CD14-positive monocyte (primary cell): ENCODE data around the gene EML2. TPM values are rescaled to one million over a fixed set of nuclear protein-coding genes. Genes with fewer than 3 reads are reported as not detected.

Experiments used
- DNase-seq, 3 donors: peaks; one replicate each; pipeline ENCODE4 v3.0.0-alpha.2; 2011 to 2022
- H2AFZ ChIP-seq: 2 replicates; pipeline ENCODE4 v1.6.0; 2012; ENCODE audit warnings: mild to moderate bottlenecking, low read depth, low read length, inconsistent platforms; ENCODE audit not compliant: insufficient read depth, poor library complexity, severe bottlenecking
- H3K27ac ChIP-seq, 2 donors: 1 replicate in 1 of 2; 2 replicates in 1 of 2; pipeline ENCODE4 v1.5.1; 2012 to 2013; ENCODE audit warnings: low read length in 2 of 2, control low read depth in 1 of 2, inconsistent platforms in 1 of 2, low read depth in 1 of 2, mild to moderate bottlenecking in 1 of 2
- H3K27me3 ChIP-seq, 2 donors: one replicate each; pipeline versions ENCODE4 v1.6.0 to v1.6.1; 2011 to 2013; ENCODE audit warnings: low read length in 2 of 2; ENCODE audit not compliant: control insufficient read depth in 2 of 2, insufficient read depth in 2 of 2
- H3K36me3 ChIP-seq, 2 donors: replicated peaks in 1 of 2; 1 replicate in 1 of 2; 2 replicates in 1 of 2; pipeline versions ENCODE4 v1.5.1 to v1.6.1; 2012 to 2013; ENCODE audit warnings: low read length in 2 of 2, control low read depth in 1 of 2, inconsistent platforms in 1 of 2, mild to moderate bottlenecking in 1 of 2; ENCODE audit not compliant: insufficient read depth in 2 of 2, control insufficient read depth in 1 of 2
- H3K4me1 ChIP-seq, 2 donors: 1 replicate in 1 of 2; 2 replicates in 1 of 2; pipeline versions ENCODE4 v1.5.1 to v1.6.1; 2012 to 2013; ENCODE audit warnings: low read length in 2 of 2, control low read depth in 1 of 2, inconsistent platforms in 1 of 2, mild to moderate bottlenecking in 1 of 2, moderate library complexity in 1 of 2; ENCODE audit not compliant: insufficient read depth in 2 of 2, control insufficient read depth in 1 of 2
- H3K4me2 ChIP-seq: replicated peaks from 2 replicates; pipeline ENCODE3; 2012; ENCODE audit warnings: low read length, moderate library complexity, mild to moderate bottlenecking; ENCODE audit not compliant: poor library complexity, severe bottlenecking; ENCODE audit errors: extremely low read depth
- H3K4me3 ChIP-seq, 3 experiments: fragments of 200-600 bp in 1 of 3; sonication (generic) in 1 of 3; replicated peaks in 1 of 3; 1 replicate in 2 of 3; 2 replicates in 1 of 3; pipeline ENCODE4 v1.5.1; 2011 to 2013; ENCODE audit warnings: low read length in 3 of 3, mild to moderate bottlenecking in 3 of 3, control low read depth in 2 of 3, low read depth in 2 of 3, inconsistent platforms in 1 of 3, moderate library complexity in 1 of 3
- H3K79me2 ChIP-seq: 2 replicates; pipeline ENCODE4 v1.6.0; 2012; ENCODE audit warnings: mild to moderate bottlenecking, control low read depth, inconsistent platforms, low read length, moderate library complexity; ENCODE audit not compliant: insufficient read depth
- H3K9ac ChIP-seq: 2 replicates; pipeline ENCODE4 v1.6.0; 2017; ENCODE audit warnings: low read length, mild to moderate bottlenecking; ENCODE audit not compliant: insufficient read depth, poor library complexity, severe bottlenecking
- H3K9me3 ChIP-seq, 2 donors: replicated peaks in 1 of 2; 1 replicate in 1 of 2; 2 replicates in 1 of 2; pipeline versions ENCODE4 v1.5.1 to v1.6.1; 2012 to 2013; ENCODE audit warnings: low read length in 2 of 2, control low read depth in 1 of 2; ENCODE audit not compliant: control insufficient read depth in 1 of 2, insufficient read depth in 1 of 2
- H4K20me1 ChIP-seq: 2 replicates; pipeline ENCODE4 v1.6.0; 2012; ENCODE audit warnings: mild to moderate bottlenecking, low read length, control low read depth, moderate library complexity; ENCODE audit not compliant: insufficient read depth
- H3K27ac Mint-ChIP-seq, 7 donors: one replicate each; pipeline ENCODE4 v1.8.0; 2020; ENCODE audit warnings: mild to moderate bottlenecking in 7 of 7, mixed read lengths in 7 of 7, moderate library complexity in 6 of 7, inconsistent platforms in 2 of 7
- H3K27me3 Mint-ChIP-seq, 3 donors: one replicate each; pipeline ENCODE4 v1.8.0; 2021 to 2022; ENCODE audit warnings: low read depth in 3 of 3, mild to moderate bottlenecking in 3 of 3, mixed read lengths in 3 of 3, moderate library complexity in 3 of 3, inconsistent platforms in 1 of 3
- H3K36me3 Mint-ChIP-seq, 2 donors: one replicate each; pipeline ENCODE4 v1.8.0; 2020; ENCODE audit warnings: mixed read lengths in 2 of 2, inconsistent platforms in 1 of 2, mild to moderate bottlenecking in 1 of 2
- H3K4me1 Mint-ChIP-seq: one replicate; pipeline ENCODE4 v1.8.0; 2020; ENCODE audit warnings: mild to moderate bottlenecking, mixed read lengths
- H3K4me3 Mint-ChIP-seq, 2 donors: one replicate each; pipeline ENCODE4 v1.8.0; 2020; ENCODE audit warnings: mild to moderate bottlenecking in 2 of 2, mixed read lengths in 2 of 2, moderate library complexity in 1 of 2
- H3K9me3 Mint-ChIP-seq, 7 donors: one replicate each; pipeline ENCODE4 v1.8.0; 2020 to 2022; ENCODE audit warnings: mixed read lengths in 7 of 7, mild to moderate bottlenecking in 6 of 7, moderate library complexity in 6 of 7, inconsistent platforms in 2 of 7
- WGBS: methylation state at CpG from one replicate; pipeline ENCODE4 v1.1.5; 2013; ENCODE audit warnings: missing lambda C conversion rate; ENCODE audit not compliant: insufficient coverage; 5-methylcytosine and 5-hydroxymethylcytosine counted together
- intact Hi-C, 2 donors: fragments of 100-400 bp; cut with micrococcal nuclease; formaldehyde crosslinking; loops; one replicate each; pipeline versions ENCODE4 v1.15.0 to v1.15.1; 2023
- polyA plus RNA-seq, 3 donors: library from polyadenylated mRNA; depleted of rRNA in 1 of 3; unstranded in 2 of 3; stranded (reverse) in 1 of 3; fragments of 300-500 nt in 2 of 3; fragments of >200 nt in 1 of 3; fragmentation: Illumina TruSeq in 2 of 3; gene quantifications; 1 replicate in 2 of 3; 2 replicates in 1 of 3; pipeline ENCODE4 v1.2.3, GENCODE V29; 2012 to 2021
- TF ChIP-seq, protein P1 (sequence below): fragments of 200-600 bp; IDR thresholded peaks from one replicate; pipeline ENCODE4 v1.8.0; 2022; ENCODE audit warnings: antibody characterized with exemption, mild to moderate bottlenecking

The EML2 gene
- polyA plus RNA-seq, 3 donors, result 10.3 to 50.8 (median 11.9) TPM

GRCh38 chr19:45592366-45592765 is 46.8 kb downstream of the EML2 start:
- Histone ChIP-seq H3K4me1 (peaks cover 4 to 7% of the 10 kb centered on the region in 2 donors), H4K20me1 (no peaks in the 10 kb centered on the region), H3K27ac (no peak overlapping the region), H3K9me3 (no peaks in the 10 kb centered on the region), H3K27me3 (peaks cover 1 to 29% of the 10 kb centered on the region in 2 donors), H3K4me2 (no peak overlapping the region), H3K4me3 (no peak overlapping the region), H3K36me3 (no peaks in the 10 kb centered on the region), H3K9ac (no peak overlapping the region), H3K79me2 (no peaks in the 10 kb centered on the region), H2AFZ (no peak overlapping the region)
- Mint-ChIP-seq H3K4me1 (peaks cover 13% of the 10 kb centered on the region), H3K27ac (peak overlapping the region in 1 of 7 donors; percentile 1), H3K36me3 (no peaks in the 10 kb centered on the region), H3K4me3 (no peak overlapping the region), H3K27me3 (peaks cover 42 to 55% (median 52%) of the 10 kb centered on the region in 3 donors), H3K9me3 (peaks cover 0 to 2% (median 0%) of the 10 kb centered on the region in 7 donors)
- WGBS, result 0% methylated on average over 2 of the region's 4 CpGs
- DNase-seq, result peak in 2 of 3 donors; percentile 16 to 46
- intact Hi-C loops, result no loop called here
- TF ChIP-seq, protein P1, sequence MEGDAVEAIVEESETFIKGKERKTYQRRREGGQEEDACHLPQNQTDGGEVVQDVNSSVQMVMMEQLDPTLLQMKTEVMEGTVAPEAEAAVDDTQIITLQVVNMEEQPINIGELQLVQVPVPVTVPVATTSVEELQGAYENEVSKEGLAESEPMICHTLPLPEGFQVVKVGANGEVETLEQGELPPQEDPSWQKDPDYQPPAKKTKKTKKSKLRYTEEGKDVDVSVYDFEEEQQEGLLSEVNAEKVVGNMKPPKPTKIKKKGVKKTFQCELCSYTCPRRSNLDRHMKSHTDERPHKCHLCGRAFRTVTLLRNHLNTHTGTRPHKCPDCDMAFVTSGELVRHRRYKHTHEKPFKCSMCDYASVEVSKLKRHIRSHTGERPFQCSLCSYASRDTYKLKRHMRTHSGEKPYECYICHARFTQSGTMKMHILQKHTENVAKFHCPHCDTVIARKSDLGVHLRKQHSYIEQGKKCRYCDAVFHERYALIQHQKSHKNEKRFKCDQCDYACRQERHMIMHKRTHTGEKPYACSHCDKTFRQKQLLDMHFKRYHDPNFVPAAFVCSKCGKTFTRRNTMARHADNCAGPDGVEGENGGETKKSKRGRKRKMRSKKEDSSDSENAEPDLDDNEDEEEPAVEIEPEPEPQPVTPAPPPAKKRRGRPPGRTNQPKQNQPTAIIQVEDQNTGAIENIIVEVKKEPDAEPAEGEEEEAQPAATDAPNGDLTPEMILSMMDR, result no peak

DNA sequence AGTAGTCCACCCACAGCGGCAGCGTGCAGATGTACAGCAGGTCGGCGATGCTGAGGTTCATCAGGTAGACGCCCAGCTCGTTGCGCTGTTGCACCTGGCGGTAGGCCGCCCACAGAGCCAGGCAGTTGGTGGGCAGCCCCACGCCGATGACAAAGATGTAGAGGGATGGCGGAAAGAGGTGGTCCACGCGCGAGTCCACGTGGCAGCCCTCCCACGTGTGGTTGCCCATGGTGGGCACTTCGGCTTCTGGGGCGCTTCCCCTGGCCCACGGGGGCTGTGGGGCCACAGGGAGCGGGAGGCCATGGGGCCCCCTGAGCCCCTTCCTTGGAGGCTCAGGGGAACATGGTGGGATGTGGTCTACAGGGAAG is 47.6 kb downstream of the EML2 start:
- Mint-ChIP-seq H3K4me1 (peaks cover 13% of the 10 kb centered on the region), H3K27me3 (peaks cover 35 to 47% (median 47%) of the 10 kb centered on the region in 3 donors), H3K9me3 (peaks cover 0 to 2% (median 0%) of the 10 kb centered on the region in 7 donors), H3K27ac (peak overlapping the region in 1 of 7 donors; percentile 37), H3K36me3 (no peaks in the 10 kb centered on the region), H3K4me3 (peak overlapping the region in 1 of 2 donors; percentile 62)
- Histone ChIP-seq H3K4me1 (peaks cover 4 to 7% of the 10 kb centered on the region in 2 donors), H3K79me2 (no peaks in the 10 kb centered on the region), H3K4me3 (no peak overlapping the region), H3K27me3 (peaks cover 0 to 22% of the 10 kb centered on the region in 2 donors), H3K36me3 (no peaks in the 10 kb centered on the region), H3K27ac (no peak overlapping the region), H4K20me1 (no peaks in the 10 kb centered on the region), H3K4me2 (no peak overlapping the region), H2AFZ (no peak overlapping the region), H3K9ac (no peak overlapping the region), H3K9me3 (no peaks in the 10 kb centered on the region)
- 91% methylated on average over 16 of the region's 21 CpGs for WGBS
- DNase-seq, result no peak
- intact Hi-C loops, result no loop called here
- TF ChIP-seq, protein P1, result no peak
